Colon (tissue), 2 donors: ENCODE data around the gene TUBB8B.
"Not testable (repeated sequence)": the region's sequence is repeated elsewhere in the genome, so short reads cannot be mapped to it uniquely, and the experiment has no call there.

Experiments
- FAIRE-seq: peaks from 2 replicates; lab custom pipeline; 2012; peaks lifted over from hg19 to GRCh38; lab: Jason Lieb, UNC
- donor health status: control.
- donor health status: control.

TUBB8B gene

GRCh38 chr18:12773-13172 lies 36.6 kb downstream of the TUBB8B start:
- not testable (repeated sequence) for FAIRE-seq

GRCh38 chr18:11383-12274 lies 37.8 kb downstream of the TUBB8B start:
- not testable (repeated sequence) for FAIRE-seq

- not testable (repeated sequence) for FAIRE-seq
Measured at GRCh38 chr18:10624-11184, 38.7 kb downstream of the TUBB8B start.

GRCh38 chr18:9937-10336 lies 39.5 kb downstream of the TUBB8B start:
- not testable (repeated sequence) for FAIRE-seq
